ENCODE data around the gene INO80D. TPM values are rescaled to one million over a fixed set of nuclear protein-coding genes. Genes with fewer than 3 reads are reported as not detected.
"Not testable (repeated sequence)": the region's sequence is repeated elsewhere in the genome, so short reads cannot be mapped to it uniquely, and the experiment has no call there.

The INO80D gene
- total and polyA plus RNA-seq, 2 of the 8 experiments (the other 6 are each of a cell fraction or from before 2014, with no cell fraction given): 6.2 to 37.4 TPM

DNA sequence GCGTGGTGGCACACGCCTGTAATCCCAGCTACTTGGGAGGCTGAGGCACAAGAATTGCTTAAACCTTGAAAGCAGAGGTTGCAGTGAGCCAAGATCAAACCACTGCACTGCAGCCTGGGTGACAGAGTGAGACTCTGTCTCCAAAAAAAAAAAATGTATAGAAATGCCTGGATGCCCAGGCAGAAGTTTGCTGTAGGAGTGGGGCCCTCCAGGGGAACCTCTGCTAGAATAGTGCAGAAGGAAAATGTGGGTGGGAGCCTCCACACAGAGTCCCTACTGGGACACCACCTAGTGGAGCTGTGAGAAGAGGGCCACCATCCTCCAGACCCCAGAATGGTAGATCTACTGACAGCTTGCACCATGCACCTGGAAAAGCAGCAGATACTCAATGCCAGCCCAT is 70.2 kb downstream of the INO80D start:
- peaks cover 10 to 12% of the 10 kb centered on the region in 2 experiments for H3K9me3 ChIP-seq (ENCODE audit: insufficient read depth in 2 of 2, low read depth in 1 of 2, low read length in 1 of 2)
- H3K79me1 ChIP-seq (ENCODE audit: low read depth, low read length); H3K14ac ChIP-seq (ENCODE audit: insufficient read length); H4K5ac ChIP-seq (ENCODE audit: insufficient read length, low read depth, low read length); H3K9ac ChIP-seq (replicated peaks in 1 of 4; ENCODE audit: extremely low read depth in 1 of 4, low read depth in 3 of 4, low read length in 3 of 4); H2BK12ac ChIP-seq (ENCODE audit: low read depth, low read length); H2BK15ac ChIP-seq (ENCODE audit: low read length); H3K79me2 ChIP-seq (ENCODE audit: control insufficient read depth in 1 of 2, insufficient read depth in 2 of 2, low read length in 2 of 2); H3K4me2 ChIP-seq (ENCODE audit: insufficient read depth in 1 of 2, low read depth in 2 of 2, low read length in 2 of 2); H4K91ac ChIP-seq (replicated peaks; ENCODE audit: insufficient read length, low read length); POLR2A ChIA-PET (ENCODE audit: partially characterized antibody); DNase-seq (ENCODE audit: low read depth in 1 of 2, low spot score in 2 of 2); H3K4me3 ChIP-seq (ENCODE audit: extremely low read depth in 1 of 4, insufficient read depth in 2 of 4, low read depth in 3 of 4, low read length in 4 of 4); H3K27me3 ChIP-seq (replicated peaks in 1 of 4; ENCODE audit: control insufficient read depth in 3 of 4, extremely low read depth in 1 of 4, insufficient read depth in 3 of 4, low read length in 3 of 4); H2BK120ac ChIP-seq (replicated peaks; ENCODE audit: low read depth, low read length); H2AK5ac ChIP-seq (ENCODE audit: low read depth, low read length); FAIRE-seq; H2AFZ ChIP-seq (ENCODE audit: low read length); H2BK5ac ChIP-seq (ENCODE audit: low read depth, low read length); H3K23ac ChIP-seq (ENCODE audit: insufficient read length); H2BK20ac ChIP-seq (ENCODE audit: low read length); H4K20me1 ChIP-seq (replicated peaks in 1 of 2; ENCODE audit: control insufficient read depth in 1 of 2, insufficient read depth in 2 of 2, low read length in 2 of 2); H3K56ac ChIP-seq (replicated peaks; ENCODE audit: insufficient read length, low read depth, low read length); H3K18ac ChIP-seq (ENCODE audit: extremely low read depth, low read length); H3K4ac ChIP-seq (replicated peaks; ENCODE audit: insufficient read length, low read depth, low read length); H3K4me1 ChIP-seq (replicated peaks in 1 of 4; ENCODE audit: control insufficient read depth in 3 of 4, insufficient read depth in 4 of 4, low read length in 3 of 4); H4K8ac ChIP-seq (ENCODE audit: extremely low read depth, insufficient read depth, low read length); H3K23me2 ChIP-seq (ENCODE audit: low read depth, low read length); H3K27ac ChIP-seq (ENCODE audit: low read depth, low read length): not testable (repeated sequence)
- H3K36me3 ChIP-seq (ENCODE audit: control insufficient read depth in 2 of 4, insufficient read depth in 4 of 4, low read length in 3 of 4): peaks cover 16 to 68% (median 42%) of the 10 kb centered on the region in 4 experiments
- CTCF ChIA-PET (ENCODE audit: partially characterized antibody): interaction anchor here (0.8 to 1.9 kb wide), 4 partner anchors 9 to 24 kb away, joined by 3 to 5 read pairs (median 3); no protein-coding TSS in a partner anchor
- 100% methylated on average over 2 of the region's 2 CpGs; no CpG with 5 or more reads in 1 of the 2 experiments for WGBS, 2 experiments (ENCODE audit: extremely low coverage in 1 of 2, insufficient coverage in 1 of 2, insufficient read length in 1 of 2, insufficient replicate concordance in 2 of 2, low coverage in 1 of 2, low lambda C conversion rate in 2 of 2, missing lambda C conversion rate in 1 of 2)

All from H1 (cell line).